Activated CD8-positive, alpha-beta memory T cell treated with anti-CD3 and anti-CD28 coated beads, Interleukin-2, amount 50 U/mL, for 48 hours (primary cell): ENCODE results near the gene DEF6.

Experiments used
- DNase-seq: peaks from one replicate; pipeline ENCODE4 v3.0.0-alpha.2; 2020

The DEF6 gene

GRCh38 chr6:35351422-35351821 is 53.8 kb downstream of the DEF6 start:
- DNase-seq = no peak

- no peak for DNase-seq
Measured at GRCh38 chr6:35352735-35353134, 55.1 kb downstream of the DEF6 start.

- DNase-seq = no peak
Measured at GRCh38 chr6:35354361-35355135, 56.9 kb downstream of the DEF6 start.

- DNase-seq = no peak
Measured at GRCh38 chr6:35356391-35356790, 58.8 kb downstream of the DEF6 start.

- DNase-seq = no peak
Measured at GRCh38 chr6:35357677-35358076, 60.1 kb downstream of the DEF6 start.

- no peak for DNase-seq
Measured at GRCh38 chr6:35358086-35358485, 60.5 kb downstream of the DEF6 start.

GRCh38 chr6:35359346-35359743 is 61.7 kb downstream of the DEF6 start:
- no peak for DNase-seq

- DNase-seq = no peak
Measured at GRCh38 chr6:35359744-35360348, 62.2 kb downstream of the DEF6 start.

GRCh38 chr6:35360349-35361138 is 62.9 kb downstream of the DEF6 start:
- no peak for DNase-seq

GRCh38 chr6:35362200-35362599 is 64.6 kb downstream of the DEF6 start:
- no peak for DNase-seq

GRCh38 chr6:35363293-35363750 is 65.7 kb downstream of the DEF6 start:
- DNase-seq = no peak

GRCh38 chr6:35365594-35366203 is 68.1 kb downstream of the DEF6 start:
- DNase-seq = no peak

- no peak for DNase-seq
Measured at GRCh38 chr6:35366204-35366596, 68.6 kb downstream of the DEF6 start.

- no peak for DNase-seq
Measured at GRCh38 chr6:35367646-35368037, 70.0 kb downstream of the DEF6 start.

GRCh38 chr6:35368038-35368887 is 70.6 kb downstream of the DEF6 start:
- DNase-seq = no peak

GRCh38 chr6:35370124-35370741 is 72.6 kb downstream of the DEF6 start:
- DNase-seq = peak; percentile 74

GRCh38 chr6:35370785-35371493 is 73.3 kb downstream of the DEF6 start:
- DNase-seq = no peak
